Left renal pelvis (tissue), 4 donors: ENCODE results near the gene YTHDF1. TPM values are rescaled to one million over a fixed set of nuclear protein-coding genes. Genes with fewer than 3 reads are reported as not detected.

ENCODE experiments used
- DNase-seq, 4 donors: peaks; one replicate each; pipeline ENCODE4 v3.0.0-alpha.2; 2013; ENCODE audit warnings: low read depth in 4 of 4, low spot score in 3 of 4
- polyA plus RNA-seq, 4 donors: library from polyadenylated mRNA; unstranded; fragments of 120-200 nt; gene quantifications; one replicate each; pipeline ENCODE4 v1.2.1, GENCODE V29; 2013; ENCODE audit not compliant: insufficient read length in 4 of 4

Gene YTHDF1
- polyA plus RNA-seq, 4 donors = 39.6 to 46.7 (median 42.8) TPM

GRCh38 chr20:63188159-63188442, 27.8 kb downstream of the YTHDF1 start:
- DNase-seq = no peak

GRCh38 chr20:63187338-63188158, 28.4 kb downstream of the YTHDF1 start:
- DNase-seq = no peak

GRCh38 chr20:63186528-63187316, 29.2 kb downstream of the YTHDF1 start:
- no peak for DNase-seq

GRCh38 chr20:63186084-63186483, 29.8 kb downstream of the YTHDF1 start:
- DNase-seq = no peak

- DNase-seq = no peak
Observed at GRCh38 chr20:63185215-63185796, 30.6 kb downstream of the YTHDF1 start.

- no peak for DNase-seq
Observed at GRCh38 chr20:63183422-63184146, 32.3 kb downstream of the YTHDF1 start.

GRCh38 chr20:63182946-63183415, 33.0 kb downstream of the YTHDF1 start:
- no peak for DNase-seq

- no peak for DNase-seq
Observed at GRCh38 chr20:63182425-63182824, 33.5 kb downstream of the YTHDF1 start.

GRCh38 chr20:63181226-63181625, 34.7 kb downstream of the YTHDF1 start:
- DNase-seq = no peak

- no peak for DNase-seq
Observed at GRCh38 chr20:63180569-63181185, 35.3 kb downstream of the YTHDF1 start.

GRCh38 chr20:63179687-63180568, 36.0 kb downstream of the YTHDF1 start:
- no peak for DNase-seq

- no peak for DNase-seq
Observed at GRCh38 chr20:63178889-63179686, 36.8 kb downstream of the YTHDF1 start.

- DNase-seq = no peak
Observed at GRCh38 chr20:63178446-63178820, 37.5 kb downstream of the YTHDF1 start.

- no peak for DNase-seq
Observed at GRCh38 chr20:63177785-63178445, 38.0 kb downstream of the YTHDF1 start.

GRCh38 chr20:63177134-63177784, 38.7 kb downstream of the YTHDF1 start:
- DNase-seq = no peak

- DNase-seq = no peak
Observed at GRCh38 chr20:63176427-63177133, 39.4 kb downstream of the YTHDF1 start.

- no peak for DNase-seq
Observed at GRCh38 chr20:63176034-63176426, 39.9 kb downstream of the YTHDF1 start.
